Colonic mucosa (tissue), 4 donors: ENCODE data around the gene DNAH10. TPM values are rescaled to one million over a fixed set of nuclear protein-coding genes. Genes with fewer than 3 reads are reported as not detected.

ENCODE experiments used
- DNase-seq: peaks from one replicate; pipeline ENCODE4 v3.0.0-alpha.2; 2020
- H3K27ac ChIP-seq: fragments of 200-600 bp; one replicate; pipeline ENCODE4 v1.8.0; 2021
- H3K27me3 ChIP-seq: fragments of 200-600 bp; one replicate; pipeline ENCODE4 v1.8.0; 2021
- H3K36me3 ChIP-seq: fragments of 200-600 bp; one replicate; pipeline ENCODE4 v1.8.0; 2021
- H3K4me1 ChIP-seq: fragments of 200-600 bp; one replicate; pipeline ENCODE4 v1.8.0; 2021; ENCODE audit warnings: mild to moderate bottlenecking
- H3K4me3 ChIP-seq: fragments of 200-600 bp; one replicate; pipeline ENCODE4 v1.8.0; 2021
- H3K9ac ChIP-seq, 2 donors: one replicate each; pipeline ENCODE4 v1.7.0; 2013; ENCODE audit warnings: control low read depth in 2 of 2, low read depth in 2 of 2, low read length in 2 of 2
- H3K9me3 ChIP-seq: fragments of 200-600 bp; one replicate; pipeline ENCODE4 v1.8.0; 2021
- CTCF ChIP-seq: fragments of 200-600 bp; IDR thresholded peaks from one replicate; pipeline ENCODE4 v1.8.0; 2022; ENCODE audit warnings: antibody characterized with exemption, mild to moderate bottlenecking
- intact Hi-C: fragments of 100-400 bp; cut with DNase I; formaldehyde crosslinking; loops from one replicate; pipeline ENCODE4 v1.14.1; 2022
- total RNA-seq, 2 donors: library from RNA; stranded (reverse); fragmentation: NEBNext Ultra II Directional in 1 of 2; extraction: Animal tissue kit (Norgen Biotek cat#: 25700) in 1 of 2; gene quantifications; one replicate each; pipeline ENCODE4 v1.2.1, GENCODE V29; 2021
- donor health status: healthy.
- donor health status: DM: no; HTN: no; CAD: no.
- donor health status: DM: no; HTN: no; CAD: no.

DNAH10 gene
- total RNA-seq, 2 donors from 2014 or later = 0.32 to 0.35 TPM

- DNase-seq = no peak
- intact Hi-C loops = no loop called here
- no peak for TF ChIP-seq CTCF
- Histone ChIP-seq H3K4me1 (no peaks in the 10 kb centered on the region), H3K9me3 (no peaks in the 10 kb centered on the region), H3K27me3 (no peaks in the 10 kb centered on the region), H3K27ac (no peak overlapping the region), H3K9ac (no peak overlapping the region), H3K4me3 (no peak overlapping the region), H3K36me3 (no peaks in the 10 kb centered on the region)
These were observed 196.8 kb downstream of the DNAH10 start for GRCh38 chr12:123958876-123959275.

DNA sequence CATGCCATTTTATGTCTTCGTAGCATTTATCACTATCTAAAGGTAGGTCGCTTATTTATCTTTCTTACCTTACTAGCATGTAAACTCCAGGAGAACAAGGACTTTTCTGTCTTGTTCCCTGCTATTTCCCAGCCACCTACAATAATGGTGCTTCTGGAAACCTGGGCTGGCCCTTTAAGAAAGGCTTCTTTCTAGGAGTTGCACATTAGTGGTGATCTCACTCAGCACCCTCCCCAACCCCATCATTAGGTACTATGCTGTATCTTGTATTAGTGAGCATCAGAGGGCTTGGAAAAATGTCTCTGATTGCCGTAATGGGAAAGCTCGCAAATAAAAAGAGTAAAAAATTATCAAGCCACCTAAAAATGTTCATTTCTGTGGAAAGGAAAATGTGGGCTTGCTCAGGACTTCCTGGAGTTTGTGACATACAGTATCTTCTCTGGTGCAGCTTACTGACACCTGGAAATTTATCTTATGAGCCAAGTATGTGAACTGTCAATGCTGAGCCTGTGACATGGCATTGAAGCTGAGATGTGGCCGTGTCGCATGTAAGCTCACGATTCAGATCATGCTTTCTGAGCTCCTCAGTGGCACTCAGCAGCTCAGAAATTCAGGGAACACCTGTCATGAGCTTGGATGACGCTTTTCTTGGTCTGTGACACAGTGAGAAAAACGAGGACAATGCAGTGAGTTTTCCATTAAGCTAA, 198.1 kb downstream of the DNAH10 start:
- TF ChIP-seq CTCF = no peak
- no peak for DNase-seq
- H3K27ac ChIP-seq = no peak overlapping the region
- no peak overlapping the region for H3K4me3 ChIP-seq
- H3K9me3 ChIP-seq = no peaks in the 10 kb centered on the region
- H3K27me3 ChIP-seq = no peaks in the 10 kb centered on the region
- intact Hi-C loops = no loop called here
- H3K36me3 ChIP-seq = no peaks in the 10 kb centered on the region
- H3K4me1 ChIP-seq = no peaks in the 10 kb centered on the region
- H3K9ac ChIP-seq = no peak overlapping the region

DNA sequence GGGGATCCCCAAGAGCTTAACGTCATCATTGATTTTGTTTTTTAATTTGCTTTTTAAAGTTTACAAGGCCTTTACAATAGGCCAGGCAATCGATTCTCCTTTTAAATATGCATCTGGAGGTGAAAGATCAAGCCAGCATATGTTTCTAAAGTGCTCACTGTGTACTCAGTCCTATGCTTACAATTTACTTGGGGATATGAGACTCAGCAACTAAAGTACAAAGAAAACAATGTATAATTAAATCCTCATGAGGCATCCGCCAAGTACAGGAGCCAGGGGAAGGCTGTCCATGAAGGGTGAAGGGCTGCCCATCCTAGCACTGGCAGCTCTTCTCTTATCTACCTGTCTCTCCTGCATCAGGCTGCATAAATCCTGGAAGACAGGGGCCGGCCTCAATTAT, 198.8 kb downstream of the DNAH10 start:
- Histone ChIP-seq H3K36me3 (no peaks in the 10 kb centered on the region), H3K9ac (no peak overlapping the region), H3K4me1 (no peaks in the 10 kb centered on the region), H3K27me3 (no peaks in the 10 kb centered on the region), H3K27ac (no peak overlapping the region), H3K4me3 (no peak overlapping the region), H3K9me3 (no peaks in the 10 kb centered on the region)
- no peak for TF ChIP-seq CTCF
- DNase-seq = no peak
- intact Hi-C loops = no loop called here

DNA sequence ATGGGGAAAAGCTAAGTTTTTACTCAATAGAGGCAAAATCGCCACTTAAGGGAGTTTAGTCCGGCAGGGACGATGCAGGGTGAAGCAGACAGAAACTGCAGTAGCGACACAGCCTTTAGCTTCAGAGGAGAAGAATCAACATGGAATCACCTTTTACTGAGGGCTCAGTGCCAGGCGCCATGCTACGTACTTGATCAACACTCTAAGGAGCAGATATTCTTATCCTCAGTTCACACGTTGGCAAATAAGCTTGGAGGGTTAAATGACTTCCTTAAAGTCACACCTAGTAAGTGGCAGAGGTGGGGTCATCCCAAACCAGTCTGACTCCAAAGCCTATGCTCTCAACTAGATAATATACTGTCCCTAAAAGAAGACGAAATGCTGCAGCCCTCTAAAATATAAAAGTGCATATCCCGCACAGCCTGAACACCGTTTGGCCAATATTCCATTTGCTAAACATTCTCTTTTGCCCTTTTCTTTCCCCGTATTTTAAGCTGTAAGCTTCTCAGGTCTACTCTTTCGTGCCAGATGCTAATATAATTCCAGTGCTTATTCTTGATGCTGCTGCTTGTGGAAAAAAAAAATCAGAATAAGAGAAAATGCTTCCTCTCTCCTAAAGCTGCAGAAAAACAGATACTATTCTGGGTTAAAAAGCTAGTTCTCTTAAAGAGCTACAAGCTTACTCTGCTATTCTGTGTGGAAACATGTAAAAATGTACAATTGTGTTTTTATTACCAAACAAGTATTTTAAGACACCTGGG, 199.7 kb downstream of the DNAH10 start:
- no peaks in the 10 kb centered on the region for H3K36me3 ChIP-seq
- H3K9me3 ChIP-seq = no peaks in the 10 kb centered on the region
- no peaks in the 10 kb centered on the region for H3K4me1 ChIP-seq
- H3K4me3 ChIP-seq = no peak overlapping the region
- intact Hi-C loops = no loop called here
- no peak for TF ChIP-seq CTCF
- DNase-seq = peak; percentile 63
- H3K27ac ChIP-seq = no peak overlapping the region
- peak overlapping the region in 1 of 2 donors; percentile 43 for H3K9ac ChIP-seq
- H3K27me3 ChIP-seq = no peaks in the 10 kb centered on the region

GRCh38 chr12:123962513-123962912, 200.4 kb downstream of the DNAH10 start:
- no peak for TF ChIP-seq CTCF
- H3K4me3 ChIP-seq = no peak overlapping the region
- intact Hi-C loops = no loop called here
- H3K9ac ChIP-seq = no peak overlapping the region
- DNase-seq = no peak
- no peaks in the 10 kb centered on the region for H3K36me3 ChIP-seq
- no peak overlapping the region for H3K27ac ChIP-seq
- no peaks in the 10 kb centered on the region for H3K9me3 ChIP-seq
- no peaks in the 10 kb centered on the region for H3K4me1 ChIP-seq
- no peaks in the 10 kb centered on the region for H3K27me3 ChIP-seq
